Osteocyte (in vitro differentiated cells): Measurements from ENCODE around the gene PRRT1. TPM values are rescaled to one million over a fixed set of nuclear protein-coding genes. Genes with fewer than 3 reads are reported as not detected.
A peak's percentile ranks its signal among the peaks of the same experiment; 100 is the strongest.
"Not testable (repeated sequence)": the region's sequence is repeated elsewhere in the genome, so short reads cannot be mapped to it uniquely, and the experiment has no call there.

Experiments
- DNase-seq: peaks from one replicate; pipeline ENCODE4 v3.0.0; 2021; ENCODE audit warnings: mixed read lengths; ENCODE audit not compliant: unreplicated experiment; ENCODE audit errors: extremely low spot score
- H3K27ac Mint-ChIP-seq: one replicate; pipeline ENCODE4 v1.8.0; 2021; ENCODE audit warnings: mild to moderate bottlenecking, mixed read lengths; ENCODE audit not compliant: unreplicated experiment
- H3K27me3 Mint-ChIP-seq: one replicate; pipeline ENCODE4 v1.8.0; 2021; ENCODE audit warnings: mixed read lengths; ENCODE audit not compliant: unreplicated experiment
- H3K36me3 Mint-ChIP-seq: one replicate; pipeline ENCODE4 v1.8.0; 2021; ENCODE audit warnings: mixed read lengths; ENCODE audit not compliant: unreplicated experiment
- H3K4me1 Mint-ChIP-seq: one replicate; pipeline ENCODE4 v1.8.0; 2021; ENCODE audit warnings: mixed read lengths; ENCODE audit not compliant: unreplicated experiment
- H3K4me3 Mint-ChIP-seq: one replicate; pipeline ENCODE4 v1.8.0; 2021; ENCODE audit warnings: mild to moderate bottlenecking, moderate library complexity, mixed read lengths; ENCODE audit not compliant: unreplicated experiment
- H3K9me3 Mint-ChIP-seq: one replicate; pipeline ENCODE4 v1.8.0; 2021; ENCODE audit warnings: mixed read lengths; ENCODE audit not compliant: unreplicated experiment
- total RNA-seq: library from RNA; stranded (reverse); gene quantifications from 2 replicates; pipeline ENCODE4 v1.2.1, GENCODE V29; 2021
- TF ChIP-seq, protein P1 (sequence below): fragments of 200-600 bp; sonication (generic); IDR thresholded peaks from 2 replicates; pipeline ENCODE4 v1.5.0; 2021; ENCODE audit warnings: antibody characterized with exemption, mild to moderate bottlenecking, moderate library complexity

Gene PRRT1
- total RNA-seq, 1 donor from 2014 or later, result 2.1 TPM

DNA sequence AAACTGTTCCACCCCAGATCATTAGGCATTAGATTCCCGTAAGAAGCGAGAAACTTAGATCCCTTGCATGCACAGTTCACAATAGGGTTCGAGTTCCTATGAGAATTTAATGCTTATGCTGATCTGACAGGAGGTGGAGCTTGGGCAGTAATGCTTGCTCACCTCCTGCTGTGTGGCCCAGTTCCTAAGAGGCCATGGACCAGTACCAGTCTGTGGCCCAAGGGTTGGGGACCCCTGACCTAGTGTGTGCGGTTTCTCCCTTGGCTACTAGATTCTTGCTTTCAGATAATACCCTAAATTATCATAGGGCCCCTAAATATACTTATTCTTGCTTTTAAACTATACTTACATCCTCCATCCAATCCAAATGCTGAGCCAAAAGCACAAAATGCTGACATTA, 42.6 kb upstream of the PRRT1 start:
- DNase-seq, result no peak
- TF ChIP-seq, protein P1, sequence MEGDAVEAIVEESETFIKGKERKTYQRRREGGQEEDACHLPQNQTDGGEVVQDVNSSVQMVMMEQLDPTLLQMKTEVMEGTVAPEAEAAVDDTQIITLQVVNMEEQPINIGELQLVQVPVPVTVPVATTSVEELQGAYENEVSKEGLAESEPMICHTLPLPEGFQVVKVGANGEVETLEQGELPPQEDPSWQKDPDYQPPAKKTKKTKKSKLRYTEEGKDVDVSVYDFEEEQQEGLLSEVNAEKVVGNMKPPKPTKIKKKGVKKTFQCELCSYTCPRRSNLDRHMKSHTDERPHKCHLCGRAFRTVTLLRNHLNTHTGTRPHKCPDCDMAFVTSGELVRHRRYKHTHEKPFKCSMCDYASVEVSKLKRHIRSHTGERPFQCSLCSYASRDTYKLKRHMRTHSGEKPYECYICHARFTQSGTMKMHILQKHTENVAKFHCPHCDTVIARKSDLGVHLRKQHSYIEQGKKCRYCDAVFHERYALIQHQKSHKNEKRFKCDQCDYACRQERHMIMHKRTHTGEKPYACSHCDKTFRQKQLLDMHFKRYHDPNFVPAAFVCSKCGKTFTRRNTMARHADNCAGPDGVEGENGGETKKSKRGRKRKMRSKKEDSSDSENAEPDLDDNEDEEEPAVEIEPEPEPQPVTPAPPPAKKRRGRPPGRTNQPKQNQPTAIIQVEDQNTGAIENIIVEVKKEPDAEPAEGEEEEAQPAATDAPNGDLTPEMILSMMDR, result no peak
- H3K4me3 Mint-ChIP-seq, result no peak overlapping the region
- H3K4me1 Mint-ChIP-seq, result peaks cover 43% of the 10 kb centered on the region
- H3K27me3 Mint-ChIP-seq, result no peaks in the 10 kb centered on the region
- peak overlapping the region; percentile 98 for H3K27ac Mint-ChIP-seq
- H3K9me3 Mint-ChIP-seq, result no peaks in the 10 kb centered on the region
- H3K36me3 Mint-ChIP-seq, result no peaks in the 10 kb centered on the region

DNA sequence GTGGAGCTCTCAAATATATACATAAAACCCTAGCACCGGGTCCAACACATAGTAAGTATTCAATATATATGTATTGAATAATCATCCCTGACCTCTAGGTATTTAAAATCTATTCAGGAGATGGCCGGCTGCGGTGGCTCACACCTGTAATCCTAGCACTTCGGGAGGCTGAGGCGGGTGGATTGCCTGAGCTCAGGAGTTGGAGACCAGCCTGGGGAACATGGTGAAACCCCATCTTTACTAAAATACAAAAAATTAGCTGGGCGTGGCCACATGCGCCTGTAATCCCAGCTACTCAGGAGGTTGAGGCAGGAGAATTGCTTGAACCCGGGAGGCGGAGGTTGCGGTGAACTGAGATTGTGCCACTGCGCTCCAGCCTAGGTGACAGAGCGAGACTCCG, 41.4 kb upstream of the PRRT1 start:
- Mint-ChIP-seq H3K4me1 (peaks cover 56% of the 10 kb centered on the region), H3K27ac (peak overlapping the region; percentile 90)
- not testable (repeated sequence) for H3K36me3 Mint-ChIP-seq, H3K4me3 Mint-ChIP-seq, H3K9me3 Mint-ChIP-seq, DNase-seq, H3K27me3 Mint-ChIP-seq

DNA sequence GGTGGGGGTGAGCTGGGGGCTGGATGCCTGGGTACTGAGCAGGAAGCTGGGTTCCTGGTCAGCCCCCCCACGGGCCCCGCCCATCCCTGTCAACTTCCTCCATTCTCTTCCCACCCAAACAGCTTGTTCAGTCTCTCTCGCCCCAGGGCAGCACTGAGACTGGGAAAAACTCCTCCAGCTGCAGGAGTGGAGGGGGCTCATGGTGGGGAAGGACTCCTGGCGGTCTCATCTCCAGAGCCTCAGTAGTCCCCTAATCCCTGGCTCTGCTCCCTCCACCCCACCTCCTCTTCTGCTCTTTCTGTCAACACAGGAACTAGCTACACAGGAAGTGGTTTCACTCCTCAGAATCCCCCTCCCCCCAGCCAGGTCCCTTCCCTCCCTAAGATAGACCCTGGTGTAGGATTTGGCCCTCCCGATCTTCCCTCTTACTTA, 40.9 kb upstream of the PRRT1 start, which contains the start of gene GPSM3:
Gene GPSM3 (minus strand): TSS at position 36 of the 432 bp plus-strand sequence. CDS start 130 bp downstream, outside the sequence.
- peaks cover 58% of the 10 kb centered on the region for H3K4me1 Mint-ChIP-seq
- no peaks in the 10 kb centered on the region for H3K27me3 Mint-ChIP-seq
- peak within 1 kb of the TSS; percentile 90 for H3K27ac Mint-ChIP-seq

DNA sequence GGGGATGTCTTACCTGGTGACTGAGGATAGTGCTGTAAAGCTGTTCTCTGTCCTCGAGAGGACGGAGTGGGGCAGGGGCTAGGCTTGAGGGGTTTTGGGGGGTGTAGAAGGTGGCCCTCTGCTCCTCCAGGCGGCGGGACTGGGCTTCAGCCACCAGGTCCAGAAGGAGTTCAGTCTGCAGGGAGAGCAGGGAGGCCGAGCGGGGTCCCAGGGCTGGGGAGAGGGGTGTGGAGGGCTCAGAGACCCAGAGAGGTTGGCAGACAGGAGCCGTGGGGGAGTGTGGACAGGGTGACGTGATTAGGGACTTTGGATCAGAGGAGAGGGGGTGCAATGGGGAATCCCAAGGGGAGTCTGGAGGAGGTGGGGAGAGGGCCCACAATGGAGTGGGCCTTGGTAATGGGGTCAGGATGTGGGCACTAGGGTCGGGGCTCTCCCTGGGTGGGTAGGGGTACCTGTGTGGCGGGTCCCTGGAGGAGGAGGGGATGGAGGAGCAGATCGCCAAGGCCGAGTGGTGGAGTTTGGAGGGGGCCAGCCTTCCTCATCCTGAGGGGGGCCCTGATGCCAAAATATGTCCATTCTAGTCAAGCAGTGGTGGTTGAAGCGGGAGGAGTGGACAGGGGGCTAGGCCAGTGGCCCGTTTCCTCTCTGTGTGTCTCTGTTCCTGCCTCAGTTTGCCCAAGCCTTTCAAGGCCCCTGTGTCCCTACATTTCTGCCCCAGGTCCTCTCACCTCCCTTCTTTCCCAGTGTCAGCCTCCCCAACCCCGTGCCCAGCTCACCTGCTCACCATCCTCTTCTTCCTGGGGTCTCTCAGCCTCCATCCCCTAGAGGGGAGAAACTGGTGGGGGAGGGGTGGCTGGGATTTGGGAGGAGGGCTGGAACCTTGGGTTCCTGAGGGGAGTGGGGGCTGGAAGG, 40.2 kb upstream of the PRRT1 start:
- TF ChIP-seq, protein P1, result no peak
- H3K27ac Mint-ChIP-seq, result peak overlapping the region; percentile 90

More for the DNA sequence above, 40.9 kb upstream of the PRRT1 start, which contains the start of gene GPSM3:
- no peaks in the 10 kb centered on the region for H3K9me3 Mint-ChIP-seq
- peaks cover 3% of the 10 kb centered on the region for H3K36me3 Mint-ChIP-seq
- DNase-seq, result no peak
- peak within 1 kb of the TSS; percentile 36 for H3K4me3 Mint-ChIP-seq
- TF ChIP-seq, protein P1, result no peak

DNA sequence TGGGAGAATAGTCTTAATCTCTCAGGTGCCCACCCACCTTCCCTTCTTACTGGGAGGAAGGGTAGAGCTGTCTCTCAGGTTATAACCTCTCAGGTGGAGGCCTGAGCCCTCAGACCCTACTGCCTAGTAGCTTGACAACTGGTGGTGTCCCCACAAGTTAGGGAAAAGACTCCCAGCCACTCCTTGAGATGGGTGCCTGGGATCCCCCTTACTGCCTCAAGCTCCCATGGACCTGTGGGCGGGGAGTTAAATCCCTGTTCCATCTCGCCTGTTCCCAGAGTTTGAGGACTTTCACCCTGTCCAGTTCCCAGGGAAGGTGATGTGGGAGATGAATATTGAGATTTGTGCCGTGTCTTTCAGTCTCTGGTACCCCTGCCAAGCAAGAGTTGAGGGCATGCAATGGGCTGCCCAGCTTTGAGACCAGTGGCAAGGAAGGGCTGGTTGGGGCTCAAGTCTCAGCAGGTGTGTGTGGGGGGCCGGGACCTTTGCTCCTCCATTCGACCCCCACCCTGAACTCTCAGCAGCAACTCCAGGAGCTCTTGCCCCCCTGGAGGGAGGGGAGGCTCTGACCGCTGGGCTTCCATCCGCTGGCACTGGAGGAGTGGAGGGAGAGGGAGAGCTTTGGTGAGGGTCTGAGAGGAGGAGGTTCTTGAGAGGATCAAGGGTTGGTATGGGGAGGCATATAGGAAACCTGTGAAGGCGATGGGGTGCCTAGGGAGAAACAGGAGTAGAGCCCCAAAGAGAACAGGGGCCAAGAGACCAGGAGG, 39.4 kb upstream of the PRRT1 start:
- Mint-ChIP-seq H3K4me1 (peaks cover 59% of the 10 kb centered on the region), H3K9me3 (no peaks in the 10 kb centered on the region), H3K4me3 (peak overlapping the region; percentile 36), H3K27ac (peak overlapping the region; percentile 90), H3K36me3 (peaks cover 15% of the 10 kb centered on the region), H3K27me3 (no peaks in the 10 kb centered on the region)
- TF ChIP-seq, protein P1, result no peak
- no peak for DNase-seq

More for the DNA sequence above, 40.2 kb upstream of the PRRT1 start:
- Mint-ChIP-seq H3K4me1 (peaks cover 58% of the 10 kb centered on the region), H3K9me3 (no peaks in the 10 kb centered on the region), H3K27me3 (no peaks in the 10 kb centered on the region), H3K36me3 (peaks cover 8% of the 10 kb centered on the region), H3K4me3 (peak overlapping the region; percentile 36)
- DNase-seq, result no peak
